ENCODE data around the gene EOMES.
"Not testable (repeated sequence)": the region's sequence is repeated elsewhere in the genome, so short reads cannot be mapped to it uniquely, and the experiment has no call there.

Gene EOMES

DNA sequence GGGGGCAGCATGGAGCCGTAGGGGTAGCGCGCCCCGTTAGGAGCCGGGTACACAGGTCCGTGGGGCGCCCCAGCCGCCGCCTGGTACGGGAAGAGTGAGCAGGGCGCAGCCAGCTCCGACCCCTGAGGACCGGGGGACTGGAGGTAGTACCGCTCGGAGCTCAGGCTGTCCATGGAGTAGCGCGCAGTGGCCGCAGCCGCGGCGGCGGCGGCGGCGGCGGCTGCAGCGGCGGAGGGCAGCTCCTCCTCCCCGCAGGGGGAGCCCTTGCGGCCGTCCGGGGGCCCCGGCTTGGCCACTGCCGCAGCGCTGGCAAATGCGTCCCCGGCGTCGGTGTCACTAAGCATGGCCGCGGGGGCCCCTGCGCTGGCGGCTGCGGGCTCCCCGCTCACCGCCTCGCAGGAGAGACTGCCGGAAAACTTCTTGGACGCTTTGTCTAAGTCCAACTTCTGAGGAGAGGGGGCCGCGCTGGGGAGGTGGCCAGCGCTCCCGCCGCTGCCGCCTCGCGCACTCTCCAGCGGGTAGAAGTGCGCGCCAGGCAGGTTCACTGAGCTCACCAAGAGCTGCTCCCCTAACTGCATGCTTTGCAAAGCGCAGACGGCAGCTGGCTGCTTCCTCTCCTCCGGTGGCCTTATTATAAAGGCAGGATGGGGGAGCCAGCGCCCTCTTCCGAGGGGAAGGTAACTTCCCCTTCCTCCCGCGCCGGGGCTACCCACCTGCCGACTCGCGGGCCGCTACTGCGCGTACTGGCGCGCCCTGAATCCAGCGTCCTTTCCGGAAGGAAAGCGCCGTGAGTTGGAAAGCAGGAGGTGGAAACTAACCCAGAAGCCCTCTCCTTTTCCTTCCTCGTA lies at the start of gene EOMES:
Gene EOMES (minus strand): TSS at position 607 of the 848 bp plus-strand sequence. CDS start 29 bp downstream, at position 578.
- no peak for DNase-seq

DNA sequence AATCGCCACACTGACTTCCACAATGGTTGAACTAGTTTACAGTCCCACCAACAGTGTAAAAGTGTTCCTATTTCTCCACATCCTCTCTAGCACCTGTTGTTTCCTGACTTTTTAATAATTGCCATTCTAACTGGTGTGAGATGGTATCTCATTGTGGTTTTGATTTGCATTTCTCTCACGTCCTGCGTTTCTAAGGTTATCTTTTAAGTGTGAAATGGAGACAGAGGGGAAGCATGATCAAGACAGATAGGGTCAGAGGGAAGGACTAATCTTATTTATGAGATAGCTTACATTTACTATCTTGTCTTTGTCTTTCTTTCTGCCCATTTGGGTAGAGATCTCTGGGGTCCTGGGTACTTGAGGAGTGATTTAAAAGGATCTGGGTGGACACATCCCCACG lies 48.3 kb upstream of the EOMES start:
- DNase-seq, result not testable (repeated sequence)

DNA sequence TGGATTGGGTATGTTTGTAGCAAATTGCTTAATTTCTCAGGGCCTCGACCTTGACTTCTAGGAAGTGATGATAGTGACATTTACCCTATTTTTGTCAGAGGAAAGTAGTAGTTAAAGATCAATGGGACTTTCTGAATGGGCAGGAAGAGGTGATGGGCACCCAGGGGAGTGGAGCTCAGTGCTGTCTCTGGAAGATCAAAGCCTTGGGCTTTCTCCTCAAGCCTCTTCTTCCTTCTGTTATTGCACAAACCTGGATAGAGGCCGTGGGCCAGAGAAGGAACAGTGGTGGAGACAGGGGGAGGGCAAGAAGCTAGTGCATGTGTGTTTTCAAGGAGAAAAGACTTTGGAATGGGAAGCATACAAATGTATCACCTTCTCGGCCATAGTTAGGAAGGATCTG lies 44.9 kb upstream of the EOMES start:
- no peak for DNase-seq

DNA sequence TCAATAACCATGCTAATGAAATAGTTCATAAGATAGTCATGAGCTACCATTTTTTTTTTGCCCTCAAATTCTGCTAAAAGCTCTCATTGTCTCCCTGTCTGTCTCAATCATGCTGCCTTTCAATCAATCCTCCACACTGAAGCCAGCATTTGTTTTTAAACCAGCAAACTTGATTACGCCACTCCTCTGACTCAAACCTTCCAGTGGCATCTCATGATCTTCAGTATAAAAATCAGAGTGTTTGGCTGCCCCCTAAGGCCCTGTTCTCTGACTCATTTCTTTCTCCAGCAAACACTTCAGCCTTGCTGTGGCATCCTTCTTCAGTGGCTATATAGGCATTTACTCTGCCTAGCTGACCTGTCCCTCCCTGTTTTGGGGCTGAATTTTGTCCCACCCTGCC lies 36.0 kb upstream of the EOMES start:
- no peak for DNase-seq

DNA sequence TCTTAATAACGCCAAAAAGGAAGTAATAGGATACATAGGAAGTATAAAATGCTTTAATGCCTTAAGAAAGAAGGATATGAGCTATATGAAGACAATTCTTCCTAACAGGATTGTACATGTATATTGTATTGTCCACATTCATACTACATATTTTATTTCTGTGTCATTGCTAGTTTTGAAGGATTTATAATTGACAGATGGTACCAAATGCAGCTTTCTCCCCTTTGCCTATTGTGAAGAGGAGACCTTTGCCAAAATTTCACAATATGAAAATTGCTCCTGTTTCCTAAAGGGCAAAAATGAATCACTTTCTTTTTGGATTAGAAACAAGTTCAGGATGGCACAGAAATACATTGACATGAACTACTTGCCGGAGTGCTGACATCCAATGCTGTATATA lies 34.8 kb upstream of the EOMES start:
- DNase-seq, result no peak

DNA sequence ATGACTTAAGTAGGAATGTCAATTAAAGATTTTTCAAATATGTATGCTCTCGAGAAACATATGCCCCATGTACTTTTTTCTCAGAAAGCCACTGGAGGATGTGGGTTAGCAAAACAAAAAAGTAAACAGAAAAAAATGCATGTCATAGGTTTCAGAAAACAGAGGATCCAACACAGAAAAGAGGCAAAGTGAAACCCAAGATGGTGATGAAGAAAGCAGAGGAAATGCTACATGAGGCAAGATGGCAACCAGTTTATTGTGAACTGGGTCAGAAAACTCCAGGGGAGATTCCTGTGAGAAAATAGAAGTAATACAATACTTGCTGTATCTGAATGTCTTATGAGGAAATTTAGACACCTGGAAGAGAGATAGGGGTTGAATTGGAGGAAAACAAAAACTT lies 30.8 kb upstream of the EOMES start:
- DNase-seq, result no peak

DNA sequence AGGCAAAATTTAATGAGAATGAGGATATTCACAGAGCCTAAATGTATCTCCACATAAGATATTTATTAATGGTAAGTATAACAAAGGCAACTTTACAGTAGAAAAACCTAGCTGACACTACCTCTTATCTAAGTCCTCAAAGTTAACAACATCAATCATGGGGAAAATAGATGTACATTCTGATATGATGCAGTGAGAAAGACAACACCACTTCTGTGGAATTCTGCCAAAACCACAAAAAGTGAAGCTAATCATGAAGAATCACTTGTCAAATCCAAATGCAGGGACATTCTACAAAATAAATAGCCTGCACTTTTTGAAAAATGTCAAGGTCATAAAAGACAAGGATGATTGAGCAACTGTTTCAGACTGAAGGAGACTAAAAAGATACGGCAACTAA lies 27.5 kb upstream of the EOMES start:
- DNase-seq, result no peak

DNA sequence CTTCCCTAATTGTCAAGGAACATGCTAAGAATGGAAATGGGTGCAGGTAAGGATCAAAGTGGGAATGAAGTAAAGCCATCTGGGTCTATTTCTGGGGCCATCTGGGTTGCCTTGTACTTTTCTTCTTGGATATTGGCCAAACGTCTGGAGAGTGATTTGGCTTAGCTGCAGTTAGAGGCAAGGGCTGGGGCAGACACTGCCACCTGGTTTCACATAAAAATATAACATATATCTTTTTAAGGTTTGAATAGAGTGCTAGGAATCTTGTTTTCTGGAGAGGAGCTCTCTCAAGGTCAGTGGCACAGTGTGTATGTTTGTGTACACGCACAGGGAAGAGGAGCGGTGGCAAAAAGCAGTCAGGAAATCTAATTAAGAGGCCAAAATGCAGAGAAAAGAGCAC lies 24.7 kb upstream of the EOMES start:
- no peak for DNase-seq

DNA sequence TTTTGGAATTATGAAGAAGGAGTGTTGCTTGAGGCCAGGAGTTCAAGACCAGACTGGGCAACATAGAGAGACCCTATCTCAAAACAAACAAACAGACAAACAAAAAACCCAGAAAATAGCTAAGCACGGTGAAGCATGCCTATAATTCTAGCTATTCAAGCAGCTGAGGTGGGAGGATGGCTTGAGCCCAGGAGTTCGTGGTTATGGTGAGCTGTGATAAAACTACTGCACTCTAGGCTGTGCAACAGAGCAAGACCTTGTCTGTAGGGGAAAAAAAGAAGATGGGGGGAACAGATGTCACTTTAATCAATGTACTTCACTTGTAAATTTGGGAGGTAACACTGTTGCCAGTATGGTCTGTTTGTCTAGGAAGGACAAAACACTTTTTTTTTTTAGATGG lies 18.7 kb upstream of the EOMES start:
- DNase-seq, result no peak

DNA sequence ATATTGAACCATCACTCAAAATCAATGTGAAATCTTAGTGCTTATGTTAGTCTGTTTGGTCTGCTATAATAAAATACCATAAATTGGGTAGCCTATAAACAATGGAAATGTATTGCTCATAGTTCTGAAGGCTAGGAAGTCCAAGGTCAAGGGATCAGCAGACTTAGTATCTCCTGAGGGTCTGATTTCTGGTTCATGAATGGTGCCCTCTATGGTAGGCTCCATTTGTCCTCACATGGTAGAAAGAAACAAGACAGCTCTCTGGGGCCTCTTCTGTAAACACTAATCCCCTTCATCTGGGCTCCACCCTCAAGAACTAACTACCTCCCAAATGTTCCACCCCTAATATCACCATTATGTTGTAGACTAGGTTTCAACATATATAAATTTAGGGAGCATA lies 15.0 kb upstream of the EOMES start:
- DNase-seq, result no peak

DNA sequence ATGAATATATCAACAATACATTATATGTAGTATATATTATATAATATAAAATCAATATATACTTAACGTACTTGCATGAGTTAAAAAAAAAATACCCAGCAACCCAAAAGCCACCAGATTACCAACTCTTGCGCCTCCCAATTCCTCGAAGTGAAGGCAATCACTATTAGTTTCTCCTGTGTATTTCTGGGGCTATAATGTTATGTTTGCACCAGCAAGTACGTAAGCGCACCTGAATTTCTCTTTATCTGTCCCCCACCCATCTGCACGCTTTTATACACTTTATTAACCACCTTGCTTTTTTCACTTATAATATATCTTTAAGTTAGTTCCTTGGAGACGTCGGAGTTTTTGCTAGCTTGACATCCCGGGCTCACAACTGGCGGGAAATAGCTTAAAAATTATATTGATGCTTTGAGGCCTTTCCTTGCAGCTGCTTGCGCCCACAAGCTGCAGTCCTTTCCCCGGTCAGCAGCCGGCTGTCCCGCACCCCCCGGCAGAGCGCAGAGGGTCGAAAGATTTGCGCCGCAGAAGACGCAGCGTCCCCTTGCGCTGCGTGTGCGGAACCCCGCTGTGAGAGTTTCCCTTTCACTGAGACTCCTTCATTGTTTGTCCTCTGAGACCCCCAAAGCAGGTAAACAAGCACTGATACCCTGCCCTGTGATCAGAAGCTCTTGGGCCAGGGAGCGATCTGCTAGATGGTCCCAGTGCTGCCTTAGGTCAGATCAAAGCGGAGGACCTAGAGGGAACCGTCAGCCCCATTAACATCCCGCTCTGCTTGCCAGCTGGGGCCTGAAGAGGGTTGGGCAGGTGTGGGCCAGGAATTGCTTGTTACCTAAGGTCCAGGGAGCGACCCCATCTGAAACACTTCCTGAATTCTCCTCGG lies 8.9 kb upstream of the EOMES start:
- DNase-seq, result no peak

DNA sequence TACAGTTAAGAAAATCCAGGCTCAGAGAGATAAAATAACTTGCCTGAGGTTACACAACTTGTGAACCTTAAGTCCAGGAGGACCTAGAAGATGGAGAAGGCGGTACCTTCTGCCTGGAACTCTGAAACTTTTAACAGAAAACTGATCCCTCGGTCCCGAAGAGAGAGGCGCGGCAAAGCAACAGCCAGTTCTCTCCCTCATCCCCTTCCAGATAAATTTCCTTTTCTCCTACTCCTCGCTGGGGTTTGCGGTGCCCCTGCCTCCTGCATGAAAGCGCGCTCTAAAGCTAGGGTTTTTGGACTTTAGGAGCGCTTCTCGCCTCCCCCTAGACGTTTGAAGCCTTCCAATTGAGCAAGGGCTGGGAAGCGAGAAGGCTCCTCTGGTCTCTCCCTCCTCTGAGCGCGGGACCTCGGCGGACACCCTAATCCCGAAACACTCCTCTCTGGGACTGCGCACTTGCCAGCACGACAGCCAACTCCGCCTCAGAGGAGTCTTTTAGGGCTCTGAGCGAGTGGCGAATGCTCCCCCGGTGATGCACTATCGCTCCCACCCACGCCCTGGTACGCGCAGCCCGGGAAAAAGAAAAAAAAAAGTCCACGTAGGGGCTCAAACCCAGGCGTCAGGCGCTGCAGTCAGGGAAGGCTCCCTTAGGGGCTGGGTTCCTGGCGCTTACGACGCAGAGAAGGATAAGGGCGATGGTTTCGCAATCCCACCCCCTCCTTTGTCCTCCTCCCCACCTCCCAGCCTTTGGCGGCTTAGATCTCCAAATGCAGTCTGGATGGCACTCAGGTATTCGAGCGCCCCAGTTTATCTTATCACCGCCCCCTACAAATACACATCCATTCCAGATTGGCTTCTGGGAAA lies 7.9 kb upstream of the EOMES start:
- no peak for DNase-seq

DNA sequence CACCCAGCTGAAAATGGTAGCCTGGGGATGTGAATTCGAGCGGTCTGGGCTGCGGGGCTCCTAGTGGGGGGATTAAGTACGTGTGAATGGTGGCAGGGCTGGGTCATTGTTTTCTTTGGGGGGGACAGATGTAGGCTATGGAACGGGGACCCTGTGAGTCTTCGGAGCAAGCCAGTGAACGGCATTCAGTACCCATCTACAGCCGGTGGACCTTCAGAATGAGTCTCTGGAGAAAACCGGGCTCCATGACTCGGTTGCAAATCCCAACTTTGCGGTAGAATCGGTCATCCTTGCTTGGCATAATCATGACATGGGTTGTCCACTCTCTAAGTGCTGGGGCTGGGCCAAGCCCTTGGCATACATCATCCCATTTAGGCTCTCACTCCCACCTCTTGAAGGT lies 7.2 kb upstream of the EOMES start:
- no peak for DNase-seq

DNA sequence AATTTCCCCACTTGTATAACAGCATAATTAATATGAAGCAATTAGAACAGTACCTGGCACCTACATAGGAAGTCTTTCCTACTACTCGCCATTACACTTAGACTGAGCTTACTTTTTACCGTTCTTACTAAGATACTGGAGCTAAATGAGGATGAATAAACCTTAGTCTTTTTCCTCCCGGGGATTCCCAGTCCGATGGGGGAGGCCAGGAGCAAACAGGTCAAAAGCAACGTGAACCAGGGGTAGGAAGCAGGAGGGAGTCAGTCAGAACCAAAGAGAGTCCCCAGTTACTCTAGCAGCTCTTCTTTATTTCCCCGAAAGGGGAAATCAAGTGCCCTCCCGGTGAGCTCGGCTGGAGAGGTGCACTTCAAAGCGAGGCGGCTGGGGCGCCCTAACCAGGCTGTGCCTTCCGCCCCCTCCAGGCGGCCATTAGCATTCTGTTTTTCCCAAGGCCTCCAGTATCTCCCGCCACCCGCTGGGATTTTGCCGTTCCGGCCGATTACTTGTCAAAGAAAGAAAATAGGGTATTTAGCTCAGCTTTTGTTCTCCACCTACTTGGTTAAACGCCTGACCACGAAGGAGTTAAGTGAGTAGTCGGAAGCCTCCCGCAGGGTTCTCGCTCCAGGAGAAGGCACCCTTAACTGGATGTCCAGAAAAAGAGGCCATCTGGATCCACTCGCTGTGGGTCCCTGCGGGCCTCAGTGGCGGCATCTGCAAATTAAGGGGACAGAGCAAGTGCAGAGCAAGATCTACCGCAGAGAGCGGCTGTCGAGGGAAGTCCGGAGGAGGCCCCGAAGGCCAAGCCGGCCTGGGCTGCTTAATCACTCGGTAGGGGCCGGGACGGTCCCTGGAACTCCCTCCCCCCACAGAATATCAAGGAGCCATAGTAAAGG lies 6.3 kb upstream of the EOMES start:
- DNase-seq, result no peak

DNA sequence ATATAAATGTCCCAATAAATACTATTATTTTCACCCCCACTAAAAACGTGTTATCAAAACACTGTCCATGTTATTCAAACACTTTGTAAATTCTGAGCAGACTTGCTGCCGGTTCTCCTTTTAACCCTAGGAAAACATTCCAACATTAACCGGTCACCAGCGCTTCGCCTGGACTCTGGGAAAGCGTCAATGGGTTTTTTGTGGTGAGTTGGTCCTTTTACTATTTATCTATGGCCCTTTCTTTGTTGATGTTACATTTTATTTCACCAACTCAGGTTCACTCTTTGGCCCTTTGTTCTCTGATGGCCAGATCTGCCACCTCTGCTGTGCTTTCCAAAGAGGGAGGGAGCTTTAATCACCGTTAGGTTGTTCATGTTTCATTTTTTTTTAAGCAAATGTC lies 4.1 kb upstream of the EOMES start:
- DNase-seq, result no peak

DNA sequence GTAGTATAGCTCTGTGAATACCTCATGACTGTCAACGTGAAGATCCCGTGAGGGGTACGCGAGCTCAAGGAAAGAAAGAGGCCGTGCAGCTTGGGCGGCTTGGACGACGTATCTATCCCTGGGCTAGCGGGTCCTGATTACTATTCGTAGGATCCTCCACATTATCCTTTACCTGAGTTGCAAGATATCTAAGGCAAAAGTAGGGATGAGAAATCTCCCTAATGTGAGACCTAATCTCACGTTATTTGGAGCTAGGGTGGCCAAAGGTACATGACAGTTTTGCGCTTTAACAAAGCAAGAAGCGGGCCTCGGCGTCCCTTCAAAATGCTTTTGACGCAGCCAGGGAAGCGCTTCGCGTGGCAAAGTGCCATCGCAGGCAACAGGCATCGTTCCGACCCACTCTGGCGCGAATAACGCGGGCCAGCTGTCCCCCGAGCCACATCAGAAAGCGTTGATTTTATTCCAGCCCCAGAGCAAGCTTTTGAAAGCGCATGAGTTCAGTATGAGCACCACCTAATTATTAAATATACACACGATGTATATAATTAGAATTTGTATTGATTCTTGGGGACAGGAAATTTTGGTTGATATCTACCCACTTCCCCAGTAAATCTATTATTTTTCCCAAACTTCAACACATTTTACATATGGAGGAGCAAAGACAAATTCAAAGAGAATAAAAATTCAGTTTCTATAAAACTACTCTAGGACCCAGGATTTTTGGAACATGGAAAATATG lies 2.5 kb upstream of the EOMES start:
- no peak for DNase-seq

DNA sequence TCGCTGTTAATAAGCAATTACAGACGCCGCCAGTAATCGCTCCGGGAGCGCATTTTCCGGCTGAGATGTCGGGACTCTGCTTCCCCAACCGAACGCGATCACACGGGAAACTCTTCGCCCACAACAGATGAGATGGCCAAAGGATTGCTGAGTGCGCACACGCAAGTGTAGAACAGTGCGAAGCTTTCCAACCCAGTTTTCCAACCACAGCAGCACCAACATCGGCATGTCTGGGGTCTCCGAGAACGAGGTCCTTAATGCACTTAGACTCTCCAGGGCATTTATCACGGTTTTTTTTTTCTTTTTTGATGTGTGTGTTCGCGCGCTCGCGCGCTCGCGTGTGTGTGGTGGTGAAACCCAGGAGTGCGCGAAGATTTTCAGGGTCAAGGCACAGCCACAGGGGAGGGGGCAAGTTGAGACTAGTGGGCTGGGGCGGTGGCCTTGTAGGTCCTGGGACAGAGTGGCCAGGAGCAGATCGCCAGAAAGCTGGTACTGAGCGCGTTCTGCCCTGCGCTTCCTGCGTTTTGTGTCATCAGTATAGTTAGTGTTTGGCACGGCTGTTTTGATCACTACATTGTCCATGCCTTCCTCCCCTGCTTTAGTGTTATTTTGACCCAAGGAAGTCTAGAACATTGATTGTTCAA lies 1.8 kb upstream of the EOMES start:
- DNase-seq, result no peak

DNA sequence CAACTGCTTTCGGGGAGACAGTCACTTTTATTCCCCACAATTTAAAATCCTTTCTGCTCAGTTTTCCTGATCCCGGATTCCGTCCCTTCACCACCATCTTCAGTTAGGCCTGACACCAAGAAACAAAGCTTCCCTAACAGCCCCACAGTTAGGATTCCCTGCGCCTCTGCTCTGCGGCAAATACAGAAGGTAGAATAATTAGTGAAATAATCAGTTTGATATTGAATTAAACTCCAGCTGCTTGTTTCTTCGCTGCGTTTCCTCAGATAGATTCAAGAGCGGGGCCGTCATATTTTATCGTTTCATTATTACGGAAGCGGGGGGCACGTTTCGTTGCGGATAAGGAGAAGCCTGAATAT lies 1.3 kb upstream of the EOMES start:
- DNase-seq, result no peak

DNA sequence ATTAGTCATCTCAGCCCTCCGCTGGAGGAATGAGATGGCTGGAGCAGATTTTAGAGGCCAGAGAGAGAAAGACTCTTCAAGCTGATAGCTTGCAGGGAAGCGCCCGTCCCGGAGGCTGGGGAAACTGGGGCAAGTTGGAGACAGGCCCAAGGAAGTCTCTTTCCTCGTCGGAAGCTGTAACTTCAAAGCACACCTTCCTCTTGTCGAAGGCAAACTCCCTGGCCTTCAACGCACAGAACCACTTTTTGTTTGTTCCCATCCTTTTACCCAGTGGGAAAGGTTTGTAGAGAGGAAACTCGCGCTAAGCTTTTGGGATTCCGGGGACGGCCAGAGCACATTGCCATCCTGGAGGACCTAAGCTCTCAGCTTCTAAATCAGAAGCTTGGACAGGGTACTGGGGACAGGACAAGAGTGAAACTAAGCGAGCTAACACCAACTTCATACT lies 900 bp upstream of the EOMES start:
- no peak for DNase-seq

DNA sequence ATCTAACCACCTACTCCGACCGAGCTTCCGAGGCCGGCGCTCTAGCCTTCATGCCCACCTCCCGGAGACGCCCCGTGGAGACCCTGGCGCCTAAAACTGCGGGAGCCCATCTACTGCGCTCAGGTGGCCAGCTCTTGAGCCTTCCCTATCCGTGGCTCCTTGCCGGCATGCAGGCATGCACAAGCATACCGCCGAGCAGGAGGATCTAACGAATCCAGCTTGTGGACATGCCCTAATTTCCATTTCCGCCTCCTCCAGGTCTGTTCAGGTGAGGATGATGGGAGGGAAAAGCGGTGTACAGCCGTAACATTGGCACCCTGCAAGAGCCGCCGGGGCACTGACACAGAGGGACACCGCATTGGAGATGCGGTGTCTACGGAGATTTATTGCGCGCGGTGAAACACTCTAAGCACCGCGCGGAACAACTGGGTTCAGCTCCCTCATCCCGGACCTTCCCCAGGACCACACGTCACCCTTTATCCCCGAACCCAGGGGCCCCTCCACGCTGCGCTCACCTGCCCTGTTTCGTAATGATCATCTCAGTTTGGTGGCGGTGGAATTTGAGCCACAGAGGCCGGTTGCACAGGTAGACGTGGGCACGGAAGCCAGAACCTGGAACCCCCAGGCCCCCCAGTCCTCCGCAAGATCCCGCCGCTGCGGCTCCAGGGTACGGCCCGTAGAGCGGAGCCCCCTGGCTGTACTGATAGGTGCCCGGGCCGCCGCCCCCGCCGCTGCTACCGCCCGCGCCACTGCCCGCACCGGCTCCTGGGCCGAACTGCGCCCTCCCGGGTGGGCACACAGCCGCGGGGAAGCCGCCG lies 1.0 kb downstream of the EOMES start:
- DNase-seq, result no peak
